GM19467 (cell line): ENCODE measurements around the gene CAD.
"Not testable (repeated sequence)": the region's sequence is repeated elsewhere in the genome, so short reads cannot be mapped to it uniquely, and the experiment has no call there.

ENCODE experiments used
- ATAC-seq: cut with Tn5 transposase; IDR thresholded peaks from one replicate; pipeline ENCODE4 v1.9.1; 2021; ENCODE audit warnings: mild to moderate bottlenecking, moderate library complexity; ENCODE audit not compliant: unreplicated experiment

CAD gene

DNA sequence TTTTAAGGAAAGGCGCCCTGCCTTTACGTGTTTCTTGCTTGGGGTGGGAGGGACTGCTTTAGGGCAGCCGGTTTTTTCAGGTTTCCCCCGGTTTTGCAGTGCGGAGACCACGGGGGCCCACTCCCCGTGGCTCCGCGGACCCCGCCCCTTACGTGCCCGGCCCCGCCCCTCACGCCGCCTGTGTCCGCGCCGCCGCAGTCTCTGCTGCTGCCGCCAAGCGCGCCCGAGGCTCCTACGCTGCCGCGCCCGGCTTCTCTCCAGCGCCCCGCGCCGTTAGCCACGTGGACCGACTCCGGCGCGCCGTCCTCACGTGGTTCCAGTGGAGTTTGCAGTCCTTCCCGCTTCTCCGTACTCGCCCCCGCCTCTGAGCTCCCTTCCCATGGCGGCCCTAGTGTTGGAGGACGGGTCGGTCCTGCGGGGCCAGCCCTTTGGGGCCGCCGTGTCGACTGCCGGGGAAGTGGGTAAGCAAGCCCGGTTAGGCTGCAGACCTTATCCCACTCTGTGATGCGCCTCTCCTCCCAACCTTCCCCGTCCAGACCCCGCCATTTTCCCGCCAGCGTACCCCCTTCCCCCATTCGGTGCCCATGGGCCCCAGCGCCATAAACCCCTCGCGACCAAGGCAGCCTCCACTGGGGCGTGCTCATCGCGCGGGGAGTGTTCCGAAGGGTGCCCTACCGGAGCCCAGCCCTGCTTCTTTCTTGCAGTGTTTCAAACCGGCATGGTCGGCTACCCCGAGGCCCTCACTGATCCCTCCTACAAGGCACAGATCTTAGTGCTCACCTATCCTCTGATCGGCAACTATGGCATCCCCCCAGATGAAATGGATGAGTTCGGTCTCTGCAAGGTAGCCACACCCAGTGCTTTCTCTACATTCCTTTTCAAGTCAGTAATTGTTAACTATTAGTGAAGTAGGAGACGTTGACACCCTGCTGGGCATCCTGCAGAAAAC is at the start of gene CAD:
TSS of gene CAD (plus strand) at position 197 of the 949 bp plus-strand sequence. CDS start at position 380, 183 bp downstream.
- ATAC-seq: peak; percentile 65

DNA sequence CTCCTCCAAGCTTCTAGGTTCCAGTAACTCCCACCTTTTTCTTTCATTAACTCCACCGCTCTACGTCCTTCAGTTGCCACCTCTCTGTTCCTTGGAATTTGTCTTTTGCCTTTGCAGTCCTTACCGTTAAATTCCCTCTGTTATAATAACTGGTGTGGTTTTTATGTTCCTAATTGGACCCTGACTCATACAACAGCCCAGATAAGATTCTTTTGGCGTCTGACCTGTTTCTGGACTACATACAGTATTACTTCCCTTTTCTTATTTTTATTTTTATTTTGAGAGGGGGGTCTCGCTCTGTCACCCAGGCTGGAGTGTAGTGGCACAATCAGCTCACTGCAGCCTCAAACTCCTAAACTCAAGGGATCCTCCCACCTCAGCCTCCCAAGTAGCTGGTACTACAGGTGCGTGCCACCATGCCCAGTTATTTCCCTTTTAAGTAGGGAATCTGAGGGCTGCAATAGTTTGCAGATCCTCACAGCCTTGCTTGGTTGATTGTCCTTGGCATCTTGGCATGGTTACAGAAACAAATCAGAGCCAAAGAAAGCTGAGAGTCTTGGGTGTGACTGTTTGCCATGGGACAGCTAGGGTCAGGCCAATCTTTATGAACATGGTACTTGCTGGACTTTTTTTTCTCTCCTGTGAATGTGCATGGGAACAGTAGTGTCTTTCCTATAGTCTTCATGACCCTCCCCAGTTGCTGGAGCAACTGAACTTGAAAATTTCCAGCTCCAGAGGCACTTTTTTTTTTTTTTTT is 46.4 kb upstream of the CAD start:
- no peak for ATAC-seq

DNA sequence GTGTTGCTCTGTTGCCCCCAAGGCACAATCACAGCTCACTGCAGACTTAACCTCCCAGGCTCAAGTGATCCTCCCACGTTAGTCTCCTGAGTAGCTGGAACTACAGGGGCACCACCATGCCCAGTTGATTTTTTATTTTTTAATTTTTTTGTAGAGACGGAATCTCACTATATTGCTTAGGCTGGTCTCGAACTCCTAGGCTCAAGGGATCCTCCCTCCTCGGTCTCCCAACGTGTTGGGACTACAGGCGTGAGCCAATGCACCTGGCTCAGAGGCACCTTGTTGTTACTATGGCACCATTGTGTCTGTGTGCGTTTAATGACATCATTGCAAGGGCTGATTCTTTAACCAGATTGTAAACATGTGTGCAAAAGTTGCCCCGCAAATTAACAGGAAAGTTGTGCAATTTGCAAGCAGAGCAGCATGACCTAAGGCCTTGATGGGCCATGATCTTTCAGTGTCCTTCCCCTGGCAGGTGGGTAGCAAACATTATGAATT is 45.8 kb upstream of the CAD start:
- ATAC-seq: no peak

DNA sequence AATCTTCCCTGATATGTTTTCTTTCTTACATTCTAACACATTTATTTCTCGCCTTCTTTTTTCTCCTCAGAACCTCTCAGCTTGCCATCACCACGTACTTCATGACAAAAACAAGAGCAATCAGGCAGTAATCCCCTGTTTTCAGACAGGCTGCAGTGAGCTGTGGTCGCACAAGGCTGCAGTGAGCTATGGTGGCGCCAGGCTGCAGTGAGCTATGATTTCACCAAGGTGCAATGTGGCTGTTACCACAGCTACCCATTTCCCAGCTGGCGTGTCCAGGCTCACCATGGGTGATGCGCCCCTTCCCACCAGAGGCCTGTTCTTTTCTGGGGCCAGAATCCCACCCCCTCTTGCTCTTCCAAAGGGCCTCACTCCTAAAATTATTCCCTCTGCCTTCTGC is 42.5 kb upstream of the CAD start:
- no peak for ATAC-seq

DNA sequence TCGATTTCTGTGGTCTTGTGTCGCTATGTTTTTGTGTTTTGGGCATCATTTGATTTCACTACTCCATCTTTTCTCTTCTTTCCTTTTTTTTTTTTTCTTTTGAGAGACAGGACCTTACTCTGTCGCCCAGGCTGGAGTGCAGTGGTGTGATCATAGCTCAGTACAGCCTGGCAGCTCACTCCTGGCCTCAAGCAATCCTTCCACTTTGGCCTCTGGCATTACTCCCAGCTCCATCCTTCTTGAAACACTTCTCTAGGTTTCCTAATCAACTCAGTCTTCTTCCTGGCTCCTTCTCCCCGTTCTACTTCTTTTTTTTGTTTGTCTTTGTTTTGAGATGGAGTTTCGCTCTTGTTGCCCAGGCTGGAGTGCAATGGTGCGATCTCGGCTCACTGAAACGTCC is 41.8 kb upstream of the CAD start:
- no peak for ATAC-seq

DNA sequence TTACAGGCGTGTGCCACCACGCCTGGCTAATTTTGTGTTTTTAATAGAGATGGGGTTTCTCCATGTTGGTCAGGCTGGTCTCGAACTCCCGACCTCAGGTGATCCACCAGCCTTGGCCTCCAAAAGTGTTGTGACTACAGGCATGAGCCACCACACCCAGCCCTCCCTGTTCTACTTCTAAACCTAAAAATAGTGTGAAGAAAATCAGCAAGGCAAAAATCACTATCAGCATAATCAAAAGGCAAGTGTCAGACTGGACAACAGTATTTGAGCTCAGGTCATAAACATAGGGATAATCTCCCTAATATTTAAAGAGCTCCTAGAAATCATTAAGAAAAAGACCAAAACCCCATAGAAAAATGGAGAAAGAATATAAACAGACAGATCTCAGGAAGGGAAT is 41.4 kb upstream of the CAD start:
- not testable (repeated sequence) for ATAC-seq

DNA sequence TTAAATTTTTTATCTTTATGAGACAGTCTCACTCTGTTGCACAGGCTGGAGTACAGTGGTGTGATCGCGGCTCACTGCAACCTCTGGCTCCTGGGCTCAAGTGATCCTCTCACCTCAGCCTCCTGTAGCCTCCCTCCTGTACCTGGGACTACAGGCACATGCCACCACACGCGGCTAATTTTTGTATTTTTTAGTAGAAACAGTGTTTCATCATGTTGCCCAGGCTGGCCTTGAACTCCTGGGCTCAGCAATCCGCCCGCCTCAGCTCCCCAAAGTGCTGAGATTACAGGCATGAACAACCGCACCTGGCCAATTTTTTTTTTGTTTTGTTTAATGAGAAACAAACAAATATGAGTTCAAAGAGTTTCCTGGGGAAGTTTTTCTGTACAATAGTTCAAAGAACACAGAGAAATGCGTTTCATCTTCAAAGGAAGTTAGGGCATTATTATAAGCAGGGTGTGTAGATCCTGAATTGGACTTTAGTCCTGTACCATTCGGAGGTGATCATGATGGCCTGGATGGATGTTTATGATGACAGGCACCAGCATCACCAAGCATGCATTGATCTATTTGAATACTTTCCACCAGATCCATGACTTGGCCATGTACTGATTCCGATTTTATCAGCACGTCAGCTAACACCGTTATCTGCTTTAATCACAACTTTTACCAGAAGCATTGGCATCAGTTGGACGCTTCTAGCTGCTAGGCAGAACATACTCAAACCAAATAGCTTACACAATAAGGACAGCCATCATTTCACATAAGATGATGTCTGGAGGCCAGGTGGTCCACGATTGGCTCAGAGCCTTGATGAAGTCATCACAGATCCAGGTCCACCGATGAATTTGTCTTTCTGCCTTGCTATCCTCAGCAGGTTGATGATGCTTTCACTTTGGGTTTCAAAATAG is 39.5 kb upstream of the CAD start:
- ATAC-seq: no peak

DNA sequence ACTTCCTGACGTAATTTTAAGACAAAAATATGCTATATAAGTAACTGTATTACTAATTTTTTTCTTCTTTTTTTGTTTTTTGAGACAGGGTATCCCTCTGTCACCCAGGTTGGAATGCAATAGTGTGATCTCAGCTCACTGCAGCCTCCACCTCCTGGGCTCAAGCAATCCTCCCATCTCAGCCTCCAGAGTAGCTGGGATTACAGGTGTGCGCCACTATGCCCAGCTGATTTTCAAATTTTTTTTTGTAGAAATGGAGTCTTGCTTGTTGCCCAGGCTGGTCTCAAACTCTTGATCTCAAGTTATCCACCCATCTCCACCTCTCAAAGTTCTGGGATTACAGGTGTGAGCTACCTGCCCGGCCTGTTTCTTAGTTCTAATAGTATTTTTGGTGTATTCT is 38.7 kb upstream of the CAD start:
- no peak for ATAC-seq

DNA sequence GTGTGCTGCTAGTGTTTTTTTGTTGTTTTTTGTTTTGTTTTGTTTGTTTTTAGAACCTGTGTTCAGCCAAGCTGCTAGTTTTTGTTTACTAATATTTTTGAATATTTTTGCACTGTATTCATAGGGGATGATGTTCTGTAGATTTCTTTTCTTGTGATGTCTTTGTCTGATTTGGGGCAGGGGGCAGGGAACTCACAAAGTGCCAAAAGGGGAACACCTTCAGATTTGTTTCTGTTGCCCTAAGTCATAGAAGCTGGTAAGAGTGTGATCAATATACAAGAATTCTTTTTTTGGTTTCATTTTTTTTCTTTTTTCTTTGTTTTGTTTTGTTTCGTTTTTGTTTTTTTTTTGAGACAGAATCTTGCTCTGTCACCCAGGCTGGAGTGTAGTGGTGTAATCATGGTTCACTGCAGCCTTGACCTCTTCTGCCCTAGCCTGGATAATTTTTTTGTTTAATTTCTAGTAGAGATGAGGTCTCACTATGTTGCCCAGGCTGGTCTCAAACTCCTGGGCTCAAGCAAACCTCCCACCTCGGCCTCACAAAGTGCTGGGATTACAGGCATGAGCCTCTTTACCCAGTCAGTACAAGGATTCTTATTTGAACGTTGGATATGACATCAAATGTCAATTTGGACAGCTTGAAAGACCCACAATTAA is 37.7 kb upstream of the CAD start:
- no peak for ATAC-seq

DNA sequence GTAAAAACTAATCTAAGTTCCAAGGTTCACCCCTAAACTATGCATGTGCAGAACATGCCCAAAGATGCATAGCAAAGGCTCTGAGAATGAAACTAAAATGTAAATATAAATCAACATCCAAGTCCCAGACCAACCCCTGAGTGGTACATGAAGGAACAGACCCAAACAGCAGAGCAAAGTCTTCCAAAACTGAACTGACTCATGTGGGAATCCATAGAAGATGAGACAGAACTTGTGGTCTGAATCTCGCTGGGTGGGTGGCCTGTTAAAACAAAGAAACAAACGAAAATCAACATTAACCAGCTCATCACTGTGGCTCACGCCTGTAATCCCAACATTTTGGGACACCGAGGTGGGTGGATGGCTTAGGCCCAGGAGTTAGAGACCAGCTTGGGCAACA is 34.8 kb upstream of the CAD start:
- no peak for ATAC-seq

DNA sequence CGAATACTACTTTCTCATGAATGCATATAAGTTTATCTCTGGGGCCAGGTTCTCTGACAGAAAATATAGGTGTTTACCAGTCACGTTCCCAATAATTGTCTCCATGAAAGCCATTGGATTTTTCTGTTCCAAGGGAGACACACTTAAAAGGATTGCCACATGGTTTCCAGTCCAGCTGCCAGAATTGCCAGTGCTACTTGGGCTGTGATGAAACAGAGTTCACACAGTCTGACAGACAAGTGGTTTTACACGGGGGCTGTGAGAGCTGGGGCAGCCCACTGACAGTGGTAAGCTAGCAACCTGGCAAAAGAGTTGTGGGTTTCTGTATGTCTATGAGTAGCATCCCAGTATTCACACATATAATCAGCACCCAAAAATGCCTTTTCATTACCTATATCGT is 33.1 kb upstream of the CAD start:
- ATAC-seq: no peak

DNA sequence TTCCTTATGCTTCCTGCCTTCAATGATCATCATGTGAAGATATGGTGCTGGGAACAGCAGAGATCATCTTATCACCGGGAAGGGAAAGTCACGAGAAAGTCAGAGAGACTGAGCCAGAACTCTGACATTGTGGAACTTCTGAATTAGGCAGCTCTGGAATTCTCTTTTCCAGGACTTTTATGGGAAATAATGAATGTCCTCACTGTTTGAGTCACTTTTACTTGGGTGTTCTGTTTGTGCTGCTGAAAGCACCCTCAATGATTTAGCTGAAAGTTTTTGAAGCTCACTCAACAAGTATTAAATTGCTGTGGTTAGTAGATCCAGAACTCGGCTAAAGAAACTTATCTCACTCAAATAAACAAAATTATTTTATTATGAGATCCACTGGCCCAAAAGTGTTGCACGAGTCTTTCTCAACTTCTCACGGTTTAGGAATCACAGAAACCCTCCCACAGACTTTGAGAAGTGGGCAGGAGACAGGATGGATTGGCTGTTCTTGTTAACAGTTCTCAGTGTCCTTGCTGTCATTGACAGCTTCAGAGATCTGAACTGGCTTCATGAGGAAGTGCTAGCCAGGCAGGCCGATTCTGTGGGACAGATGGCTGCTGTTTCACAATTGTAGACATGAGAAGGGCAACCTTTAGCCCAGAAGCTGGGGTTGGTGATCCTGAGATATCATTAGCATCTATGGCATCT is 31.7 kb upstream of the CAD start:
- no peak for ATAC-seq

DNA sequence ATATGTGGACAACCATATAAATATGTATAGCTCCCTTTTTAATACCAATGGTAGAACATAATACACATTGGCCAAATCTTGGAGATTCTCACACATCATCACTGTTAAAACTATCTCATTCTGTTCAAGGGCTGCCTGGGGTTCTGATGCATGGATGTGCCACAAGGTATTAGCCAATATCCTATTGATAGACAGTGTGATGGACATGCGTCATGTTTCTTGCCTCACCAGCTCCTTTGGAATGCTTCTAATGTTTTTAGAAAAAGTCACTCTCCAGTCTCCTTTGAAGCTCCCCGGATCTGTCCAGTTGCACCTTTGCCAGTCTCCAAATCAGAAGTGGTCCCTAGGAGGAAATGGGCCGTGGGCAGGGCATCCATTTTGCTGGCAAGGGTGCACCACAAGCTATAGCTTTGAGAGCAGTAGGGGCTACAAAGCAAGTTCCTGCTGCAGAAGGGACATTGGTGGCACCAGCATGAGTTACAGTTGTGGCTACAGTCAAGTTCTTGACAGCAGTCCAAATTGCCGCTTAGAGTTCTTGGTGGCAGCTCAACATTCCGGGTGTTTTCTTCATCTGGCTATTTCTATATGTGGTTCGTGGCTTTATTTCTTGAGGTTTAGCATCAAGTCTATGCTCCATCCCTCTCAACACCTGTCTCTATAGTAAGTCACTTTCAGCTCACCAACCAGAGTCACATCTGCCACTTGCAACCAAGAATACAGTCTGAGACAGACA is 30.4 kb upstream of the CAD start:
- no peak for ATAC-seq

DNA sequence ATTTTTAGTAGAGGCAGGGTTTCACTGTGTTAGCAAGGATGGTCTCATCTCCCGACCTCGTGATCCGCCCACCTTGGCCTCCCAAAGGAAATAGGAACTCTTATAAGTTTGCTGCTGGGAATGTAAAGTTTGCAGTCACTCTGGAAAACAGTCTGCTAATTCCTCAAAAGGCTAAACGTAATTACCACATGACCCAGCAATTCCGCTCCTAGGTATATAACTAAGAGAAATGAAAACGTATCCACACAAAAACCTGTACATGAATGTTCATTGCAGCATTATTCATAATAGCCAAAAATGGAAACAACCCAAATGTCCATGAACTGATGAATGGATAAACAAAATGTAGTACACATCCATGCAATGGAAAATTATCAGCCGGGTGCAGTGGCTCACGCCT is 27.2 kb upstream of the CAD start:
- no peak for ATAC-seq

DNA sequence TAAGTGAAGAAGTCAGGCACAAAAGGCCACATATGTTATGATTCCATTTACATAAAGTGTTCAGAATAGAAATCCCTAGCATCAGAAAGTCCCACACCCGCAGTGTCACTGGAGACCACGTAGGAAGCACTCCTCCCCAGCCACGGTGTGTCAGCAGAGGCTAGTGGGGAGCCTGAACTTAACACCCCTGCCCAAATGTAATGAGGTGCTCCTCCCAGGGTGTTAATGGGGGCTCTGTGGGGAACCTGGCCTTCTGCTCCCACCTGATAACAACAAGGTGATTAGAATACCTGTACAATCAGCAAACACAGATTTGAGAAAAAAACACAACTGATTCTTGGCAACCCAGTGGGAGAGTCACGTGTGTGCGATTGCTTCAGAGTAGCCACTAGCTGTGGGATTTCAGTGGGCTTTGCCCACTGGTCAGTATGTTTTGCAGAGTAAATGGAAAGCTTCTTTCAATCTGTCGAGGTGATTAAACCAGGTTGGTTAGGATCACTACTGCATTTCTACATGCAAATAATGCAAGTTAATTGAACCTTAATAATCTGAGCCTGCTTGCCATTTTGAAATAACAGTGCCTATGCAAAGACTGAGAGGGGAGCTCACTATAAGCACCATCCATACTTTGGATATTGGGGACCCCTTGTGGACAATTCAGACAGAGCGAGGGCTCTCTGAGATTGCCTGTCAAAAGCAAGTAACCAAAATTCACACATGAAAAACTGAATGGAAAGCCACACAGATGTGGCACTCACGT is 25.9 kb upstream of the CAD start:
- no peak for ATAC-seq

DNA sequence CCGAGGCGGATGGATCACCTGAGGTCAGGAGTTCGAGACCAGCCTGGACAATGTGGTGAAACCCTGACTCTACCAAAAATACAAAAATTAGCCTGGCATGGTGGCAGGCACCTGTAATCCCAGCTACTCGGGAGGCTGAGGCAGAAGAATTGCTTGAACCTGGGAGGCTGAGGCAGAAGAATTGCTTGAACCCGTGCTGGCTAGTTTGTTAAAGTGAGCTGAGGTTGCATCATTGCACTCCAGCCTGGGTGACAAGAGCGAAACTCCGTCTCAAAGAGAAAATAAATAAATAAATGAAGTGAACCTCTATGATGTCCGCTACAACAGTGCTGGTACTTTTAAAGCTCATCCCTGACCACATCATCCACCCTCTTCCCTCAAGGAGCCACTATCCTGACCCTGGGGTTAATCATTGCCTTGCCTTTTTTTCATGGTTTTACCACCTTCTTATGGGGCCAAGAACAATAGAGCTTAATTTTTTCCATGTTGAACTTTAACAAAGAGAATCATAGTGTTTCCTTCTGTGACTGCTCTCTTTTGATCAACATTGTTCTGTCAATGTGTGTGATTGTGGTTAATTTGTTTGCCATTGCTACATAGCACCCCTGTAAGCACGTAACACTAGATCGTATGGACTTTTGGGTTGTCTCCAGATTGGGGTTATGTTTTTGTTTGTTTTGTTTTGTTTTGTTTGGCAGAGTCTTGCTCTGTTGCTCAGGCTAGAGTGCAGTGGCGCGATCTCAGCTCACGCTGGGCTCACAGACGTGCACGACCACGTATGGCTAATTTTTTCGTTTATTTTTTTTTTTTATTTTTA is 22.4 kb upstream of the CAD start:
- ATAC-seq: no peak

DNA sequence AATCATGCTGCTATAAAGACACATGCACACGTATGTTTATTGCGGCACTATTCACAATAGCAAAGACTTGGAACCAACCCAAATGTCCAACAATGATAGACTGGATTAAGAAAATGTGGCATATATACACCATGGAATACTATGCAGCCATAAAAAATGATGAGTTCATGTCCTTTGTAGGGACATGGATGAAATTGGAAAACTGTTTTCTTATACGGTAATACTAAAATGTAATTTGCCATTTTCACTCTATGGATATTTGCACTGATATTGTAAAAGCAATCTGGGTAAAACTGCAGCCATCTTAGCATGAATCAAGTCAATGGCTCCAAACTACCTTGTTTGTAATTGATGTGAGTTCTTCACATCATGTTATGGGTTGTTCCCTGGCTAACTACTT is 21.4 kb upstream of the CAD start:
- ATAC-seq: not testable (repeated sequence)
